NB4 (cell line): ENCODE data around the gene ANKRD11.

Source experiments
- DNase-seq: peaks from one replicate; pipeline ENCODE4 v3.0.0; 2010; ENCODE audit warnings: low read depth
- H3K4me3 ChIP-seq: one replicate; pipeline ENCODE4 v1.5.1; 2011; ENCODE audit warnings: mild to moderate bottlenecking, low read depth, low read length, moderate library complexity
- CTCF ChIP-seq: IDR thresholded peaks from one replicate; pipeline ENCODE4 v1.5.1; 2012; ENCODE audit warnings: low read depth, low read length
- MYC ChIP-seq: IDR thresholded peaks from 2 replicates; pipeline ENCODE4 v1.6.1; 2011; ENCODE audit warnings: low read depth, low read length
- POLR2A ChIP-seq: IDR thresholded peaks from 2 replicates; pipeline ENCODE4 v1.6.1; 2011; ENCODE audit warnings: mild to moderate bottlenecking; ENCODE audit not compliant: insufficient read length; ENCODE audit errors: extremely low read depth
- TF ChIP-seq, protein P1 (sequence below): IDR thresholded peaks from 2 replicates; pipeline ENCODE4 v1.6.1; 2011; ENCODE audit warnings: low read depth, low read length

The ANKRD11 gene

DNA sequence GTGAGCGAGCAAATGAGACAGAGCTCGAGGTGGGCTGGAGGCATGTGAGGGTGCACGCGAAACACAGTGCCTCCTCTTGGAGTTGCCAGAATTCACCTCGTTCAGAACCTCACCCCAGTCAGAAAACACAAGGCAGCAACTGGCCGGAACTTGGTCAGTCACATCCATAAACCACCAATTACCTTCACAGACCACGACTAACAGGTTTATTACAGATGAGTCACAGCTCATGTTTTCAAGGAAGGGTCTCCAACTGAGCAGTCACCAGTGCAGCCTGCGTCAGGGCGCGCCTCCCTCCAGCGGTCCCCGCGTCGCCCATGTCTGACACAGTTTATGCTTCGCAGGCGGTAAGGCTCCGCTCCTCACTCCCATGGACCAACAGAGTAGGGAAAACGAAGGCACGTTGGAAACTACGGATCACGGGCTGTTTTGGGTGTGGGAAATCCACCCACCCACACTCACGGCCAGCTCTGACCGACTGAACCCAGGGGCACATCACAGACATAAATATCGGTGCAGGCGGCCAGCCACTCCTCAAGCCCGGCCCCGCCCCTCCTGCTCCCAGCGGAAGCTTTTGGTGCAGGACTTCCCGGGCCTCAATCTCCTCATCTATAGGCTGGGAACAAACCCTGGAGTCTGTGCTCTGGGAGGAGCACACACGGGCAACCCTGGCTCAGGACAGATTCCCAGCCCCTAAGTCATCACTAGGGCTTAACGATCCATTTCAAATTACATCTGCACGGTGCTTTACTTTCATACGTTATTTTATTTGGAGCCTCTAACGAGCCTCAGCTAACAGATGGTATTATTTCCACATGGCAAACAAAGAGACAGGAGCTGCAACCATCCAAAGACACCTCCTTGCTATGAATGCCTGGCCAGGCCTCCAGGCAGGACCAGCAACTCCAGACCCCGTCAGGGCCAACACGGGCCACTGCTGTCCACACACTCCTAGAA is 146.6 kb downstream of the ANKRD11 start:
- TF ChIP-seq MYC (no peak), POLR2A (no peak), CTCF (no peak)
- TF ChIP-seq, protein P1, sequence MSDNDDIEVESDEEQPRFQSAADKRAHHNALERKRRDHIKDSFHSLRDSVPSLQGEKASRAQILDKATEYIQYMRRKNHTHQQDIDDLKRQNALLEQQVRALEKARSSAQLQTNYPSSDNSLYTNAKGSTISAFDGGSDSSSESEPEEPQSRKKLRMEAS = no peak
- DNase-seq = no peak
- no peak overlapping the region for H3K4me3 ChIP-seq

DNA sequence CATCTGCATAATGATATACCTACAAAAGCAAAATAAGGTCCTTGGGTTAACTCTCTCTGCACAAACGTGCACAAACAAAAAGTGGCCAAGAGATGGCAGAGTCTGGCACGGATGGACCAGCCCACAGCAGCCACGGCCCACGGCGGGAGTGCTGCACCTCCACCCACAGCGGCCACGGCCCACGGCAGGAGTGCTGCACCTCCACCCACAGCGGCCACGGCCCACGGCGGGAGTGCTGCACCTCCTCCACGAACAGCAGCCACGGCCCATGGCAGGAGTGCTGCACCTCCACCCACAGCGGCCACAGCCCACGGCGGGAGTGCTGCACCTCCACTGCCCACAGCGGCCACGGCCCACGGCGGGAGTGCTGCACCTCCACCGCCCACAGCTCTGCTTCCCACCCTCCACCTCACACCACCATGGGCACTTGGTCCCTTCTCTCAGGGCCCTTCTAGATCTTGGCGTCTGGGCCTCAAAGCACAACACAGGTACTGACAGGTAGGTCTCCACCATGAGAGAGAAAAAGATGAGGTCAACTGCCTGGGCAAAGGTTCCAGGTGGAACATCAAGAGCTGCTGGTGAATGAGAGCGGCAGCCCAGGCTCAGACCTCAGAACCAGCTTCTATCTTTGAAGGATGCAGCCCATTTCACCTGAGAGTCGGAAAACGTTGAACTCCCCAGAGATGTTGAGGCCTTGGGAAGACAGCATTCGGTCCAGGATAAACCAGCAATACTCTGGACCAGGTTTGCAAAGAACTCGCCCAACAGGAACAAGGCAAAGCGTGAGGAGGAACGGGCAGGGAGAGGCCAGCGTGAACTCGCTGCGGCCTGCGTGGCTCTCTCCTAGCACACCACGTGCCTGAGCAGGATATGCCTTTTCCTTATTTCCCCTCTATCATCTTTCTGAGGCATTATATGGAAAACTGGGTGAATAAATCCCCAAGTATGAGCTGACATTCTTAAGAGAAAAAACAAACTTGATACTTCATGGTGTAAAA is 148.4 kb downstream of the ANKRD11 start:
- H3K4me3 ChIP-seq = no peak overlapping the region
- TF ChIP-seq, protein P1 = no peak
- TF ChIP-seq CTCF (no peak), POLR2A (no peak), MYC (no peak)
- DNase-seq = peak; percentile 47

GRCh38 chr16:89341279-89341678 is 149.1 kb downstream of the ANKRD11 start:
- no peak overlapping the region for H3K4me3 ChIP-seq
- DNase-seq = no peak
- TF ChIP-seq POLR2A (no peak), MYC (no peak), CTCF (no peak)
- TF ChIP-seq, protein P1 = no peak

- TF ChIP-seq CTCF (no peak), POLR2A (no peak), MYC (no peak)
- TF ChIP-seq, protein P1 = no peak
- H3K4me3 ChIP-seq = no peak overlapping the region
- DNase-seq = no peak
Measured at GRCh38 chr16:89338863-89339262, 151.5 kb downstream of the ANKRD11 start.

DNA sequence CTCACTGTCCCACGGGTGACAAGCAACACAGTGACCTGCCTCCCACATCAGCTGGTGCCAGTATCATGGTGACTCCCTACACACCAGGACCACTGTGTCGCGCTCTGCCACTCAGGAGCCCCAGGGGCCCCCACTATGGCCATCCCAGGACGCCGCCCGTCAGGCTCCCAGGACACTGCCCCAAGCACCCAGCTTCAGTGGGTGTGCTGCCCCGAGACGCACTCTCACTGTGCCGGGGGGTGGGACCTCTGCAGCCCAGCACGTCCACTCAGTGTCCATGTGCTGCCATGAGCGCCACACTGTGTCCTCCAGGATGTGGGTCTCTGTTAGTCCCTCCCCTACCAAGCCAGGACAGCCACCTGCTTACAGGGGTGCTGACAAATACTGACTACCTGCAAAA is 152.4 kb downstream of the ANKRD11 start:
- DNase-seq = no peak
- no peak for TF ChIP-seq CTCF
- TF ChIP-seq MYC = no peak
- TF ChIP-seq, protein P1 = no peak
- no peak for TF ChIP-seq POLR2A

More for the DNA sequence above, 152.4 kb downstream of the ANKRD11 start:
- H3K4me3 ChIP-seq = no peak overlapping the region
